ENCODE results near the gene GDAP1L1.
"Not testable (repeated sequence)": the region's sequence is repeated elsewhere in the genome, so short reads cannot be mapped to it uniquely, and the experiment has no call there.

GDAP1L1 gene

GRCh38 chr20:44254073-44254472 lies 7.0 kb downstream of the GDAP1L1 start:
- DNase-seq (ENCODE audit: low read depth in 2 of 2) = no peak

DNA sequence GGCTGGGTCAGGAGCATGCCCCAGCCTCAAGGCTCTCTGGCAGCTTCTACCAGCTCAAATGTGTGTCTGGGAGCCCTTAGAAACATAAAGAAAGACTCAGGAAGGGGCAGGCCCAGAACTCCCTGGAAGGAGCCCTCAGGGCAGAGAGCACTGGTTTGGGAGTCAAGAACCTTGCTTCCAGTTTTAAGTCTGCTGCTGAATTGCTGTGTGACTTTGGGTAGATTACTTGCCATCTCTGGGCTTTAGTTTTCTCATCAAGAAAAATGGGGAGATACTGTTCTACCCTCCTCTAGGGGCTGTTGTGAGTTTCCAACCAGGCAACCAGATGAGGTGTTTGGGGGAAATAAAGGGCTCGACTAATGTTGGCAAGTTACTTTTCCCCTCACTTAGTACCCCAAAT lies 8.8 kb downstream of the GDAP1L1 start:
- DNase-seq (ENCODE audit: low read depth in 2 of 2) = no peak

- no peak for DNase-seq (ENCODE audit: low read depth in 2 of 2)
Observed at GRCh38 chr20:44256961-44257360, 9.9 kb downstream of the GDAP1L1 start.

DNA sequence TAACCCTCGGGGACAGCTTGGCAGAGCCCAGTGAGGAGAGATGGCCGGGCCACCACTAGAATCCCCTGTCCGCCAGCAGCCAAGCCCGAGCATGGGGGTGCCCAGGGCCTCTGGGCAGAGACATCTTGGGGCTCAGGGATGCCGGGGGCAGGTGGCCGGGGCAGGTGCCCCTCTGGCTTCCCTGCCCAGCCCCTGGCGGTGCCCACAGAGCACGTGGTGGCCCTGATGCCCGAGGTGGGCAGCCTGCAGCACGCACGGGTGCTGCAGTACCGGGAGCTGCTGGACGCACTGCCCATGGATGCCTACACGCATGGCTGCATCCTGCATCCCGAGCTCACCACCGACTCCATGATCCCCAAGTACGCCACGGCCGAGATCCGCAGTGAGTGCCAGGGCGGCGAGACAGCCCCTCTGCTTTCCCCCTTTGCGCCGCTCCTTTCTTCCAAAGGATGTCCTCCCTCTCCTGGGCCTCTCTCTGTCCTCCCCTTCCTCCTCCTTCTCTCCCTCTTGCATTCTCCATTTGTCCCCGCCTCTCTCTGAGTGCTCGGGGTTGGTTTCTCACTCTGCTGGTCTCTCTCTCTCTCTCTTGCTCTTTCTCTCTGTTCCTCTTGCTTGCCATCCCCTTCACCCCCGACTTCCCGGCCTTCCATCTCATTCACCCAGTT lies 11.2 kb downstream of the GDAP1L1 start:
- DNase-seq (ENCODE audit: low read depth in 2 of 2) = no peak

DNA sequence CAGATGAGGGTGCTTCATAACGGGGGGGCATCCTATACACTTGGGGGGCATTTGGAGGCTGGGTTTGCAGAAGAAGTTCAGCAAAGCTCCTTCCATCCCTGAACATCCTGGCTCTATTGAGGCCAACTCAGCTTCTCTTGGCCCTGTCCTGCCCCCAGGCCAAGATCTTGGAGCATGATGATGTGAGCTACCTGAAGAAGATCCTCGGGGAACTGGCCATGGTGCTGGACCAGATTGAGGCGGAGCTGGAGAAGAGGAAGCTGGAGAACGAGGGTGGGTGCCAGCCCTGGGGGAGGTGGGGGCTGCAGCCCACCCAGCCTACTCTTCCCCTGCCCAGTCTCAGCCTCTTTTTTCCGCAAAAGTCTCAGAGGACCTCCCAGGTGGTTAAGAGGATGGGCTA lies 17.2 kb downstream of the GDAP1L1 start:
- no peak for DNase-seq (ENCODE audit: low read depth in 2 of 2)

- no peak for DNase-seq (ENCODE audit: low read depth in 2 of 2)
Observed at GRCh38 chr20:44268802-44269201, 21.7 kb downstream of the GDAP1L1 start.

DNA sequence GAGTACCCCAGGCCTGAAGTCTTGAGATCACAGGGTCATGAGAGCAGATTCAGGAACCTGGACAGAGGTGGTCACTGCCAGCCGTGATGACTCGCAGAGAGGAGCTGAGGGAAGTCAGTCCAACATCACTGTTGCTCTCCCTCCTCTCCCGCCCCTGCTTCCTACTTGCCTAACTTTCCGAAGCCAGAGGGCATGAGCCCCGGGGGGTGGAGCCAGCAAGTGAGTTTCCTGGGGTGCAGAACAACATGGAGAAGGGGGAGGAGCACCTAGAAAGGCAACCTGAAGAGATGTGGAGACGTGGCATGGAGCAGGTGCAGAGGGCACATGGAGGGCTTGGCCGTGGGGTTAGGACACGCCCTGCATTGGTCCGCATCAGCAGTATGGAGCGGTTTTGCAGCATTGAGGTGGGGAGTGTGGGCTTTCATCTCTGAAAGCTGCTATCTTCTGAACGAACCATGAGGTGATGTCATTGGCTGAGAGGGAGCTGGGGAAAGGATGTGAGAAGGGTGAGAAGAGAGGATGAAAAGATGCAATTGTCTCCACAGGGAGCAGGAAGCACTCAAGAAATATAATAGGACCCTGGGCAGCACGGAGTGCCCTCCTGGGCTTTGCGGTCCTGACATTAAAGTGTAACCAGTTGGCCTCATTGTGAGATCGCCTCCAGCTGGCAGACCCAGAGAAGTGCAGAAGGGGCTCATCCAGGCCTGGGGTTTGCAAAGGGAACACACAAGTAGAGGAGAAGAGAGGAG lies 25.0 kb downstream of the GDAP1L1 start:
- no peak for DNase-seq (ENCODE audit: low read depth in 2 of 2)

GRCh38 chr20:44273231-44274215 lies 26.4 kb downstream of the GDAP1L1 start:
- no peak for DNase-seq (ENCODE audit: low read depth in 2 of 2)

- no peak for DNase-seq (ENCODE audit: low read depth in 2 of 2)
Observed at GRCh38 chr20:44274303-44275017, 27.4 kb downstream of the GDAP1L1 start.

GRCh38 chr20:44279228-44279627 lies 32.1 kb downstream of the GDAP1L1 start:
- DNase-seq (ENCODE audit: low read depth in 2 of 2) = no peak

- no peak for DNase-seq (ENCODE audit: low read depth in 2 of 2)
Observed at GRCh38 chr20:44280387-44280786, 33.3 kb downstream of the GDAP1L1 start.

GRCh38 chr20:44282192-44282591 lies 35.1 kb downstream of the GDAP1L1 start:
- no peak for DNase-seq (ENCODE audit: low read depth in 2 of 2)

DNA sequence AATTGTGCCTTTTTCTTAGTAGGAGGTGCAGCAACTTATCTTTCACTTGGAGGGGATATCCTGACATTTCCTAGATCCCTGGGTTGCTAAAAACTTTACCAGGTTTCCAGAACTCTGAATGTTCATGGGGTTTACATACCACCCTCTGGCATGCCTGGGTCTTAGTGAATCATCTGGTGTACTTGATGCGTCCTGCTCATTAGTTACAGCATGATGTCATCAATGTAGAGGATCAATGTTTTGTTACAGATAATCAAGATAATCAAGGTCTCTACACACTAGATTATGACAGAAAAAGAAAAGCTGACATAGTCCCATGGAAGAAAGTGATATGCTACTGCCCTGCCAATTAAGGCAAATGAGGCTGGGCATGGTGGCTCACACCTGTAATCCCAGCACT lies 36.9 kb downstream of the GDAP1L1 start:
- no peak for DNase-seq (ENCODE audit: low read depth in 2 of 2)

GRCh38 chr20:44287272-44288097 lies 40.4 kb downstream of the GDAP1L1 start:
- DNase-seq (ENCODE audit: low read depth in 2 of 2) = no peak

DNA sequence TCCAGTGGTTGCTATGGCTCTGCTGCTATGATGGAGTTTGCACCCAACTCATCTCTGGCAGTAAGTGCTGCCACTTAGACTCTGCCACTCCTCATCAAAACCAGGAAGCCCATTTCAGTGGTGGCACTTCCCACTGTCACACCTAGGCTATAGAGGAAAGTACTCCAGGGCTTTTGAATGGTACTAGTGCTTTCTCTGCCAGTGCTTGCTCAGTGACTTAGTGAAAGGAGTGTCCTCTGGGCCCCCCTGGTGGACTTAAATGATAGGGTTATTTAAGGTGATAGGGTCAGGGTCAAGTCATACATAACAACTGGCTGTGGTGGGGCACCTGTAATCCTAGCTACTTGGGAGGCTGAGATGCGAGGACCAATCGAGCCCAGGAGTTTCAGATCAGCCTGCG lies 41.1 kb downstream of the GDAP1L1 start:
- DNase-seq (ENCODE audit: low read depth in 2 of 2) = no peak

- no peak for DNase-seq (ENCODE audit: low read depth in 2 of 2)
Observed at GRCh38 chr20:44291754-44292153, 44.6 kb downstream of the GDAP1L1 start.

- no peak for DNase-seq (ENCODE audit: low read depth in 2 of 2)
Observed at GRCh38 chr20:44296011-44296410, 48.9 kb downstream of the GDAP1L1 start.

- no peak for DNase-seq (ENCODE audit: low read depth in 2 of 2)
Observed at GRCh38 chr20:44297721-44298120, 50.6 kb downstream of the GDAP1L1 start.

- not testable (repeated sequence) for DNase-seq (ENCODE audit: low read depth in 2 of 2)
Observed at GRCh38 chr20:44299011-44299535, 52.0 kb downstream of the GDAP1L1 start.

DNA sequence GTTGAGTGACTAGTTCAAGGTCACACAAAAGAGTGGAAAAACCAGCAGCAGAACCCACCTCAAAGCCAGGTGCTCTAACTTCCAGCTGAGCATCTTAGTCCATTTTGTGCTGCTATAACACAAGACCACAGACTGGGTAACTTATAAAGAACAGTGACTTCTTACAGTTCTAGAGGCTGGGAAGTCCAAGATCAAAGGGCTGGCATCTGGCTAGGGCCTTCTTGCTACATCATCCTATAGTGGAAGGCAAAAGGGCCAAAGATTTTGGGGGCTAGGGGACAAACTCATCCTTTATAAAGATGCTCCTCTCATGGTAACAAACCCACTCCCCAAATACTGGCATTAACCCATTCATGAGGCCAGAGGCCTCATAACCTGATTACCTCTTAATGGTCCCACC lies 54.2 kb downstream of the GDAP1L1 start:
- DNase-seq (ENCODE audit: low read depth in 2 of 2) = no peak
